Neural cell (in vitro differentiated cells): ENCODE data around the gene ERICH4. TPM values are rescaled to one million over a fixed set of nuclear protein-coding genes. Genes with fewer than 3 reads are reported as not detected.

Source experiments
- H2AFZ ChIP-seq: fragments of 200-600, 300-800 bp; sonication (generic), shearing (Covaris generic); 2 replicates; pipeline ENCODE4 v1.6.0; 2014; ENCODE audit warnings: low read depth, mild to moderate bottlenecking, antibody characterized with exemption, low read length, moderate library complexity
- H3F3A ChIP-seq: fragments of 200-600 bp; shearing (Covaris generic); 2 replicates; pipeline ENCODE4 v1.6.1; 2016; ENCODE audit warnings: mild to moderate bottlenecking, moderate library complexity, mixed read lengths, antibody characterized with exemption, low read length; ENCODE audit not compliant: insufficient read depth, poor library complexity, severe bottlenecking
- H3K27ac ChIP-seq: fragments of 200-600, 300-800 bp; sonication (generic), shearing (Covaris generic); 2 replicates; pipeline ENCODE4 v1.5.1; 2014; ENCODE audit warnings: mild to moderate bottlenecking, low read length, moderate library complexity
- H3K27me3 ChIP-seq: fragments of 300-800, 200-600 bp; sonication (generic), shearing (Covaris generic); 2 replicates; pipeline ENCODE4 v1.6.0; 2014; ENCODE audit warnings: mild to moderate bottlenecking, low read depth, low read length, moderate library complexity; ENCODE audit not compliant: insufficient read depth
- H3K36me3 ChIP-seq: fragments of 300-800, 200-600 bp; sonication (generic), shearing (Covaris generic); 2 replicates; pipeline ENCODE4 v1.5.1; 2014; ENCODE audit warnings: mild to moderate bottlenecking, antibody characterized with exemption, low read length, moderate library complexity; ENCODE audit not compliant: insufficient read depth
- H3K4me2 ChIP-seq: fragments of 300-800, 200-600 bp; sonication (generic), shearing (Covaris generic); 2 replicates; pipeline ENCODE4 v1.6.0; 2014; ENCODE audit warnings: mild to moderate bottlenecking, low read length
- H3K4me3 ChIP-seq: fragments of 300-800, 200-600 bp; sonication (generic), shearing (Covaris generic); 2 replicates; pipeline ENCODE4 v1.5.1; 2014; ENCODE audit warnings: mild to moderate bottlenecking, low read length, moderate library complexity
- H3K79me2 ChIP-seq: fragments of 200-600 bp; shearing (Covaris generic); replicated peaks from 2 replicates; pipeline ENCODE4 v1.6.0; 2014; ENCODE audit warnings: mild to moderate bottlenecking, low read length, moderate library complexity; ENCODE audit not compliant: insufficient read depth
- H3K9ac ChIP-seq: fragments of 300-800, 200-600 bp; sonication (generic), shearing (Covaris generic); 2 replicates; pipeline ENCODE4 v1.6.1; 2016; ENCODE audit warnings: mild to moderate bottlenecking, low read length, mixed read lengths
- H3K9me2 ChIP-seq: fragments of 200-600 bp; shearing (Covaris generic); 2 replicates; pipeline ENCODE4 v1.6.1; 2016; ENCODE audit warnings: mild to moderate bottlenecking, low read length, mixed read lengths; ENCODE audit not compliant: insufficient read depth
- H3K9me3 ChIP-seq: fragments of 200-600, 300-800 bp; sonication (generic), shearing (Covaris generic); 2 replicates; pipeline ENCODE4 v1.6.1; 2016; ENCODE audit warnings: mild to moderate bottlenecking, mixed run types, low read length, moderate library complexity, mixed read lengths
- H4K20me1 ChIP-seq: fragments of 200-600 bp; shearing (Covaris generic); 2 replicates; pipeline ENCODE4 v1.6.1; 2016; ENCODE audit warnings: mild to moderate bottlenecking, mixed run types; ENCODE audit not compliant: insufficient read depth
- CTCF ChIP-seq: fragments of 450-650 bp; IDR thresholded peaks from 2 replicates; pipeline ENCODE4 v1.5.1; 2014; ENCODE audit warnings: antibody characterized with exemption, mild to moderate bottlenecking, moderate library complexity; ENCODE audit not compliant: poor library complexity, severe bottlenecking
- EP300 ChIP-seq: fragments of 450-650 bp; conservative IDR thresholded peaks from 2 replicates; pipeline ENCODE4 v1.6.1; 2014; ENCODE audit warnings: antibody characterized with exemption, mild to moderate bottlenecking, moderate library complexity; ENCODE audit not compliant: poor library complexity, severe bottlenecking
- EZH2 ChIP-seq: fragments of 200-600, 300-800 bp; shearing (Covaris generic), sonication (generic); IDR thresholded peaks from 2 replicates; pipeline ENCODE4 v1.6.1; 2014; ENCODE audit warnings: antibody characterized with exemption, low read length, borderline replicate concordance, mild to moderate bottlenecking; ENCODE audit not compliant: insufficient read depth, poor library complexity, severe bottlenecking
- MXI1 ChIP-seq: fragments of 450-650 bp; conservative IDR thresholded peaks from 2 replicates; pipeline ENCODE4 v1.6.1; 2014; ENCODE audit warnings: antibody characterized with exemption, mild to moderate bottlenecking; ENCODE audit not compliant: poor library complexity, severe bottlenecking
- POLR2AphosphoS5 ChIP-seq: IDR thresholded peaks from 2 replicates; pipeline ENCODE4 v1.6.1; 2012
- RAD21 ChIP-seq: fragments of 450-650 bp; conservative IDR thresholded peaks from 2 replicates; pipeline ENCODE4 v1.6.1; 2014; ENCODE audit warnings: antibody characterized with exemption, mild to moderate bottlenecking, moderate library complexity
- REST ChIP-seq: IDR thresholded peaks from 2 replicates; pipeline ENCODE4 v1.6.1; 2012; ENCODE audit warnings: borderline replicate concordance
- SMC3 ChIP-seq: fragments of 450-650 bp; conservative IDR thresholded peaks from 2 replicates; pipeline ENCODE4 v1.6.1; 2014; ENCODE audit warnings: antibody characterized with exemption, mild to moderate bottlenecking, moderate library complexity; ENCODE audit not compliant: poor library complexity
- TAF1 ChIP-seq: IDR thresholded peaks from 2 replicates; pipeline ENCODE4 v1.6.1; 2012; ENCODE audit warnings: low read depth
- polyA plus RNA-seq: library from polyadenylated mRNA; depleted of rRNA; stranded (reverse); fragments of >200 nt; gene quantifications from 2 replicates; pipeline ENCODE4 v1.2.3, GENCODE V29; 2014

The ERICH4 gene
- polyA plus RNA-seq, 1 donor from 2014 or later: not detected

GRCh38 chr19:41478875-41479756 is 36.2 kb downstream of the ERICH4 start:
- TF ChIP-seq POLR2AphosphoS5 (no peak), EZH2 (no peak), TAF1 (no peak), SMC3 (no peak), MXI1 (no peak), RAD21 (no peak), CTCF (no peak), EP300 (no peak), REST (no peak)
- Histone ChIP-seq H3K4me2 (no peak overlapping the region), H4K20me1 (no peaks in the 10 kb centered on the region), H3K36me3 (no peaks in the 10 kb centered on the region), H3K27ac (no peak overlapping the region), H3K9me3 (peaks cover 5% of the 10 kb centered on the region), H3K9ac (no peak overlapping the region), H3K9me2 (no peaks in the 10 kb centered on the region), H3K4me3 (no peak overlapping the region), H3K27me3 (no peaks in the 10 kb centered on the region), H2AFZ (no peak overlapping the region), H3K79me2 (no peaks in the 10 kb centered on the region), H3F3A (no peaks in the 10 kb centered on the region)

- Histone ChIP-seq H3K4me2 (no peak overlapping the region), H4K20me1 (no peaks in the 10 kb centered on the region), H3K9me2 (no peaks in the 10 kb centered on the region), H2AFZ (no peak overlapping the region), H3K36me3 (no peaks in the 10 kb centered on the region), H3K4me3 (no peak overlapping the region), H3K9ac (no peak overlapping the region), H3K79me2 (no peaks in the 10 kb centered on the region), H3K27me3 (no peaks in the 10 kb centered on the region), H3K9me3 (peaks cover 5% of the 10 kb centered on the region), H3F3A (no peaks in the 10 kb centered on the region), H3K27ac (no peak overlapping the region)
- TF ChIP-seq TAF1: no peak
- TF ChIP-seq EP300: no peak
- no peak for TF ChIP-seq POLR2AphosphoS5
- no peak for TF ChIP-seq REST
- no peak for TF ChIP-seq CTCF
- TF ChIP-seq RAD21: no peak
- no peak for TF ChIP-seq MXI1
- no peak for TF ChIP-seq SMC3
- no peak for TF ChIP-seq EZH2
These were observed 36.8 kb downstream of the ERICH4 start for GRCh38 chr19:41479757-41480191.
